Neuronal stem cell (in vitro differentiated cells): ENCODE data around the gene GGA1.

Source experiments
- DNase-seq: peaks from one replicate; pipeline ENCODE4 v3.0.0-alpha.2; 2013; ENCODE audit warnings: low spot score
- H2AFZ ChIP-seq: one replicate; pipeline ENCODE4 v1.6.1; 2013; ENCODE audit warnings: mild to moderate bottlenecking, low read length, inconsistent platforms
- H2AK5ac ChIP-seq: 2 replicates; pipeline ENCODE4 v1.6.1; 2013; ENCODE audit warnings: low read depth, mild to moderate bottlenecking, inconsistent platforms, low read length, moderate library complexity, mixed read lengths
- H2BK120ac ChIP-seq: 2 replicates; pipeline ENCODE4 v1.6.1; 2013; ENCODE audit warnings: low read depth, mild to moderate bottlenecking, inconsistent platforms, low read length, moderate library complexity, mixed read lengths
- H2BK12ac ChIP-seq: one replicate; pipeline ENCODE4 v1.6.1; 2013; ENCODE audit warnings: low read length, inconsistent platforms
- H2BK15ac ChIP-seq: 2 replicates; pipeline ENCODE4 v1.6.1; 2013; ENCODE audit warnings: mild to moderate bottlenecking, low read length, inconsistent platforms, mixed read lengths
- H2BK5ac ChIP-seq: one replicate; pipeline ENCODE4 v1.6.1; 2013; ENCODE audit warnings: inconsistent platforms, mild to moderate bottlenecking, low read length, moderate library complexity
- H3K14ac ChIP-seq: one replicate; pipeline ENCODE4 v1.6.1; 2013; ENCODE audit warnings: low read length, inconsistent platforms
- H3K18ac ChIP-seq: 2 replicates; pipeline ENCODE4 v1.6.1; 2013; ENCODE audit warnings: low read length, inconsistent platforms
- H3K23ac ChIP-seq: 2 replicates; pipeline ENCODE4 v1.6.1; 2013; ENCODE audit warnings: low read depth, mild to moderate bottlenecking, mixed read lengths, low read length, inconsistent platforms; ENCODE audit not compliant: poor library complexity
- H3K27ac ChIP-seq: replicated peaks from 3 replicates; pipeline ENCODE4 v1.5.1; 2013; ENCODE audit warnings: low read length, inconsistent platforms
- H3K27me3 ChIP-seq, 3 experiments: 2 replicates each; pipeline ENCODE4 v1.6.1; 2013; ENCODE audit warnings: low read length in 3 of 3, mild to moderate bottlenecking in 2 of 3, inconsistent platforms in 1 of 3, low read depth in 1 of 3, mixed read lengths in 1 of 3, moderate library complexity in 1 of 3; ENCODE audit not compliant: control insufficient read depth in 3 of 3, insufficient read depth in 3 of 3
- H3K36me3 ChIP-seq, 2 donors: replicated peaks in 1 of 2; 2 replicates each; pipeline ENCODE4 v1.6.1; 2013; ENCODE audit warnings: low read length in 2 of 2; ENCODE audit not compliant: control insufficient read depth in 2 of 2, insufficient read depth in 2 of 2
- H3K4ac ChIP-seq: 2 replicates; pipeline ENCODE4 v1.6.1; 2013; ENCODE audit warnings: inconsistent platforms, mild to moderate bottlenecking, low read length, moderate library complexity
- H3K4me1 ChIP-seq, 2 donors: 1 replicate in 1 of 2; 2 replicates in 1 of 2; pipeline ENCODE4 v1.6.1; 2013; ENCODE audit warnings: low read length in 2 of 2, low read depth in 1 of 2; ENCODE audit not compliant: control insufficient read depth in 2 of 2, insufficient read depth in 1 of 2
- H3K4me2 ChIP-seq: one replicate; pipeline ENCODE4 v1.6.1; 2013; ENCODE audit warnings: mild to moderate bottlenecking, low read length, inconsistent platforms; ENCODE audit not compliant: insufficient read depth, poor library complexity, severe bottlenecking
- H3K4me3 ChIP-seq, 2 donors: 2 replicates each; pipeline ENCODE4 v1.5.1; 2013; ENCODE audit warnings: low read length in 2 of 2, mild to moderate bottlenecking in 2 of 2, inconsistent platforms in 1 of 2, moderate library complexity in 1 of 2
- H3K79me1 ChIP-seq: one replicate; pipeline ENCODE4 v1.6.1; 2013; ENCODE audit warnings: low read depth, mild to moderate bottlenecking, inconsistent platforms, low read length, moderate library complexity
- H3K9ac ChIP-seq: one replicate; pipeline ENCODE4 v1.6.1; 2013; ENCODE audit warnings: mild to moderate bottlenecking, low read depth, low read length, inconsistent platforms; ENCODE audit not compliant: poor library complexity
- H3K9me3 ChIP-seq, 2 donors: replicated peaks in 1 of 2; 2 replicates each; pipeline versions ENCODE3 to v1.6.1; 2013; ENCODE audit warnings: low read length in 2 of 2, mild to moderate bottlenecking in 2 of 2, inconsistent platforms in 1 of 2, low read depth in 1 of 2, mixed read lengths in 1 of 2, moderate library complexity in 1 of 2; ENCODE audit not compliant: control insufficient read depth in 2 of 2, insufficient read depth in 1 of 2
- H4K8ac ChIP-seq: one replicate; pipeline ENCODE4 v1.6.1; 2013; ENCODE audit warnings: low read depth, mild to moderate bottlenecking, inconsistent platforms, low read length, moderate library complexity
- H4K91ac ChIP-seq: one replicate; pipeline ENCODE4 v1.6.1; 2013; ENCODE audit warnings: low read length, low read depth, mild to moderate bottlenecking, inconsistent platforms; ENCODE audit not compliant: poor library complexity
- WGBS, 2 donors: extraction: QIAGEN DNeasy Blood & Tissue Kit; methylation state at CpG; one replicate each; pipeline ENCODE4 v1.1.7; 2013; ENCODE audit warnings: missing lambda C conversion rate in 2 of 2, mixed read lengths in 1 of 2; ENCODE audit not compliant: insufficient read length in 2 of 2, insufficient replicate concordance in 1 of 2; ENCODE audit errors: extremely low coverage in 2 of 2; 5-methylcytosine and 5-hydroxymethylcytosine counted together

Gene GGA1

GRCh38 chr22:37672920-37673455 is 64.4 kb downstream of the GGA1 start:
- peak overlapping the region; percentile 62 for H2BK15ac ChIP-seq
- no peak overlapping the region for H4K8ac ChIP-seq
- no peak overlapping the region for H3K4me3 ChIP-seq
- H3K36me3 ChIP-seq = peaks cover 0 to 7% of the 10 kb centered on the region in 2 donors
- H2AK5ac ChIP-seq = peak overlapping the region; percentile 9
- H3K9ac ChIP-seq = no peak overlapping the region
- H3K27ac ChIP-seq = no peak overlapping the region
- H3K18ac ChIP-seq = no peak overlapping the region
- peaks cover 3% of the 10 kb centered on the region for H3K79me1 ChIP-seq
- H4K91ac ChIP-seq = no peak overlapping the region
- H3K27me3 ChIP-seq = no peaks in the 10 kb centered on the region
- H3K4ac ChIP-seq = no peak overlapping the region
- no peak for DNase-seq
- H3K4me2 ChIP-seq = no peak overlapping the region
- H3K4me1 ChIP-seq = peaks cover 11 to 12% of the 10 kb centered on the region in 2 donors
- no peak overlapping the region for H2AFZ ChIP-seq
- H2BK5ac ChIP-seq = no peak overlapping the region
- no peak overlapping the region for H2BK120ac ChIP-seq
- no peaks in the 10 kb centered on the region for H3K9me3 ChIP-seq
- no CpG with 5 or more reads among the region's 11 CpGs for WGBS, 2 donors
- no peak overlapping the region for H3K14ac ChIP-seq
- no peak overlapping the region for H3K23ac ChIP-seq
- no peak overlapping the region for H2BK12ac ChIP-seq

- WGBS, 2 donors = no CpG with 5 or more reads among the region's 12 CpGs
- peaks cover 11 to 12% of the 10 kb centered on the region in 2 donors for H3K4me1 ChIP-seq
- no peak overlapping the region for H3K14ac ChIP-seq
- peaks cover 0 to 4% of the 10 kb centered on the region in 2 donors for H3K36me3 ChIP-seq
- H3K9ac ChIP-seq = no peak overlapping the region
- no peak overlapping the region for H2BK120ac ChIP-seq
- H2BK15ac ChIP-seq = no peak overlapping the region
- H3K18ac ChIP-seq = no peak overlapping the region
- no peak for DNase-seq
- H4K91ac ChIP-seq = no peak overlapping the region
- H2AFZ ChIP-seq = no peak overlapping the region
- no peak overlapping the region for H3K27ac ChIP-seq
- H3K4me2 ChIP-seq = no peak overlapping the region
- no peak overlapping the region for H2BK5ac ChIP-seq
- H3K27me3 ChIP-seq = no peaks in the 10 kb centered on the region
- H3K9me3 ChIP-seq = no peaks in the 10 kb centered on the region
- H4K8ac ChIP-seq = no peak overlapping the region
- peaks cover 3% of the 10 kb centered on the region for H3K79me1 ChIP-seq
- H3K4me3 ChIP-seq = no peak overlapping the region
- H2AK5ac ChIP-seq = no peak overlapping the region
- no peak overlapping the region for H3K4ac ChIP-seq
- H3K23ac ChIP-seq = no peak overlapping the region
- no peak overlapping the region for H2BK12ac ChIP-seq
Observed at GRCh38 chr22:37674248-37674647, 65.6 kb downstream of the GGA1 start.

GRCh38 chr22:37674951-37675929 is 66.6 kb downstream of the GGA1 start, which contains the start of gene LGALS1:
TSS of gene LGALS1 (plus strand) at chr22:37675636. CDS start at chr22:37675703, 67 bp downstream.
- Histone ChIP-seq H3K14ac (peak within 1 kb of the TSS; percentile 56), H3K36me3 (no peaks in the 10 kb centered on the region), H3K27me3 (peaks cover 0 to 2% (median 0%) of the 10 kb centered on the region in 3 experiments), H3K9me3 (no peaks in the 10 kb centered on the region), H3K4ac (peak within 1 kb of the TSS; percentile 76), H2BK120ac (peak within 1 kb of the TSS; percentile 87), H2AK5ac (peak within 1 kb of the TSS; percentile 97), H4K8ac (peak within 1 kb of the TSS; percentile 58), H3K4me3 (peak within 1 kb of the TSS; percentile 55 to 71), H3K79me1 (peaks cover 3% of the 10 kb centered on the region), H3K9ac (peak within 1 kb of the TSS; percentile 44), H2BK12ac (peak within 1 kb of the TSS; percentile 41), H3K23ac (peak within 1 kb of the TSS; percentile 73), H3K18ac (peak within 1 kb of the TSS; percentile 89), H3K27ac (peak within 1 kb of the TSS; percentile 62), H3K4me2 (peak within 1 kb of the TSS; percentile 43), H3K4me1 (peaks cover 11 to 12% of the 10 kb centered on the region in 2 donors), H4K91ac (peak within 1 kb of the TSS; percentile 95), H2AFZ (peak within 1 kb of the TSS; percentile 91), H2BK15ac (peak within 1 kb of the TSS; percentile 88), H2BK5ac (peak within 1 kb of the TSS; percentile 63)
- DNase-seq = no peak
- WGBS, 2 donors = no CpG with 5 or more reads among the region's 34 CpGs
